ENCODE results near the gene HPSE2.

GRCh38 chr10:98655492-98655891 is 580.2 kb downstream of the HPSE2 start:
- TF ChIP-seq, protein P1, sequence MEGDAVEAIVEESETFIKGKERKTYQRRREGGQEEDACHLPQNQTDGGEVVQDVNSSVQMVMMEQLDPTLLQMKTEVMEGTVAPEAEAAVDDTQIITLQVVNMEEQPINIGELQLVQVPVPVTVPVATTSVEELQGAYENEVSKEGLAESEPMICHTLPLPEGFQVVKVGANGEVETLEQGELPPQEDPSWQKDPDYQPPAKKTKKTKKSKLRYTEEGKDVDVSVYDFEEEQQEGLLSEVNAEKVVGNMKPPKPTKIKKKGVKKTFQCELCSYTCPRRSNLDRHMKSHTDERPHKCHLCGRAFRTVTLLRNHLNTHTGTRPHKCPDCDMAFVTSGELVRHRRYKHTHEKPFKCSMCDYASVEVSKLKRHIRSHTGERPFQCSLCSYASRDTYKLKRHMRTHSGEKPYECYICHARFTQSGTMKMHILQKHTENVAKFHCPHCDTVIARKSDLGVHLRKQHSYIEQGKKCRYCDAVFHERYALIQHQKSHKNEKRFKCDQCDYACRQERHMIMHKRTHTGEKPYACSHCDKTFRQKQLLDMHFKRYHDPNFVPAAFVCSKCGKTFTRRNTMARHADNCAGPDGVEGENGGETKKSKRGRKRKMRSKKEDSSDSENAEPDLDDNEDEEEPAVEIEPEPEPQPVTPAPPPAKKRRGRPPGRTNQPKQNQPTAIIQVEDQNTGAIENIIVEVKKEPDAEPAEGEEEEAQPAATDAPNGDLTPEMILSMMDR (IDR thresholded peaks at IDR 0.05; ENCODE audit: borderline replicate concordance, extremely low read depth, low read length, poor library complexity, severe bottlenecking): no peak
- TF ChIP-seq EZH2 (IDR thresholded peaks at IDR 0.05; ENCODE audit: borderline replicate concordance, low read depth, low read length, severe bottlenecking): no peak

All from DND-41 (cell line).